ENCODE measurements around the gene KCNT2. TPM values are rescaled to one million over a fixed set of nuclear protein-coding genes. Genes with fewer than 3 reads are reported as not detected.

Gene KCNT2
- total and polyA plus RNA-seq, 10 donors, result 0.04 to 1.2 (median 0.99) TPM

DNA sequence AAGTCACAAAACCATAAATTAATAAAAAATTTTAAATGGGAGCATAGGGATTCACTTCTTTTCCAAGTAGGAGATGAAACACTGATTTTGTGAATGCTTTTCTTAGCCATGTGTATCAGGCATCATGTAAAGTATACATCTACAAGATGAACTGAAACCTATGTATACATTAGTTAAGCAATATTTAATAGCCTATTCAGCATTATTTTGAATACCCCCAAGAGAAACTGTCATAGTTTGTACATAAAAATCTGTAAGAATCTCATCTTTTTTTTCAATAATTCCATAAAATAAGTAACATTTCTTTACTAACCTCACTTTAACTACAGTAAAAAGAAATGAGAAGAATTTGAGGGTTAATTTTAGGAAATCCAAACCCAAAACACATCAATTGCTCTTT, 348.0 kb downstream of the KCNT2 start:
- Histone ChIP-seq H3K4me3 (no peak overlapping the region), H3K36me3 (no peaks in the 10 kb centered on the region), H3K27ac (no peak overlapping the region), H3K4me1 (no peaks in the 10 kb centered on the region), H3K9me3 (peaks cover 0 to 7% (median 0%) of the 10 kb centered on the region in 8 donors), H3K27me3 (replicated peaks in 1 of 7) (no peaks in the 10 kb centered on the region)
- intact Hi-C loops (cut with DNase I; ENCODE audit: low total_unique reads), result no loop called here
- no peak for DNase-seq
- TF ChIP-seq, protein P1, sequence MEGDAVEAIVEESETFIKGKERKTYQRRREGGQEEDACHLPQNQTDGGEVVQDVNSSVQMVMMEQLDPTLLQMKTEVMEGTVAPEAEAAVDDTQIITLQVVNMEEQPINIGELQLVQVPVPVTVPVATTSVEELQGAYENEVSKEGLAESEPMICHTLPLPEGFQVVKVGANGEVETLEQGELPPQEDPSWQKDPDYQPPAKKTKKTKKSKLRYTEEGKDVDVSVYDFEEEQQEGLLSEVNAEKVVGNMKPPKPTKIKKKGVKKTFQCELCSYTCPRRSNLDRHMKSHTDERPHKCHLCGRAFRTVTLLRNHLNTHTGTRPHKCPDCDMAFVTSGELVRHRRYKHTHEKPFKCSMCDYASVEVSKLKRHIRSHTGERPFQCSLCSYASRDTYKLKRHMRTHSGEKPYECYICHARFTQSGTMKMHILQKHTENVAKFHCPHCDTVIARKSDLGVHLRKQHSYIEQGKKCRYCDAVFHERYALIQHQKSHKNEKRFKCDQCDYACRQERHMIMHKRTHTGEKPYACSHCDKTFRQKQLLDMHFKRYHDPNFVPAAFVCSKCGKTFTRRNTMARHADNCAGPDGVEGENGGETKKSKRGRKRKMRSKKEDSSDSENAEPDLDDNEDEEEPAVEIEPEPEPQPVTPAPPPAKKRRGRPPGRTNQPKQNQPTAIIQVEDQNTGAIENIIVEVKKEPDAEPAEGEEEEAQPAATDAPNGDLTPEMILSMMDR (IDR thresholded peaks at IDR 0.05 in 8 of 11, conservative IDR thresholded peaks at IDR 0.05 in 3 of 11), result no peak
- TF ChIP-seq POLR2AphosphoS5 (IDR thresholded peaks at IDR 0.05) (no peak), POLR2A (IDR thresholded peaks at IDR 0.05) (no peak)

DNA sequence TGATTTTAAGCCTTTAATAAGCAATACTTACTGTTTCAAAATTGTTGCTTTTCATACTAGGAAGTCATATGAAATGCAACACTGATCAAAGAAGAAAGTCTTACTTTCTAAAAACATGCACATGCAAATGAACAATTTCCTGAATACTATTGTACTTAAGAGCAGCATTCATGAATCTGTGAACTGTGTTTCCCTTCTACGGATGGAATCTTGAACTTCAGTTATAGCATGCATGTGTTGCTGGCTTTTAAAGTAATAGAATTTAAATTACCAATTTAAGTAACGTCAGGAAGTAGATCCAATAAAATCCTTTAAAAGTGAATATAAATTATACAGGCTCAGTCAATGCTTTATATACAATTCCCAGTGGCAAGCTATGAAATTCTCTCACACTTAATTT, 348.9 kb downstream of the KCNT2 start:
- Histone ChIP-seq H3K27ac (no peak overlapping the region), H3K9me3 (peaks cover 0 to 7% (median 0%) of the 10 kb centered on the region in 8 donors), H3K4me3 (no peak overlapping the region), H3K4me1 (no peaks in the 10 kb centered on the region), H3K27me3 (replicated peaks in 1 of 7) (no peaks in the 10 kb centered on the region), H3K36me3 (no peaks in the 10 kb centered on the region)
- intact Hi-C loops (cut with DNase I; ENCODE audit: low total_unique reads), result no loop called here
- no peak for DNase-seq
- 43 to 54% (median 46%) methylated on average over 2 of the region's 2 CpGs for WGBS, 5 donors
- TF ChIP-seq, protein P1 (IDR thresholded peaks at IDR 0.05 in 8 of 11, conservative IDR thresholded peaks at IDR 0.05 in 3 of 11), result no peak
- TF ChIP-seq POLR2AphosphoS5 (IDR thresholded peaks at IDR 0.05), result no peak
- TF ChIP-seq POLR2A (IDR thresholded peaks at IDR 0.05), result no peak

DNA sequence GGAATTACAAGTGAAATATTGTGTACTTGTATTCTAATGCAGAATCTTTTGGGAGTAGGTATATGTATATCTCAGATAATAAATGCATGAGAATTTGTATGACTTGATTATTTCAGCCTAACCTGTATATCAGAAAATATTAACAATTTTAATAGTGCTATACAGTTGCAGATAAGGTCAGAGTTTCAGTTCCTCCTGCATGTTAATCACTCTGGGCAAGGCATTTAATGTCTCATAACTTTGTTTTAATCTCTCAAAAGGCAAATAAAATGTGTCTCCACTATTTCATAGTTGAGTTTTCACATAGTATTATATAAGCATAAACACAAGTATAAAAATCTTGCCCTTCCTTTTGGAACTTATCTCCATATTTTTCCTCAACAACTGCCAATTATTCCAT, 352.5 kb downstream of the KCNT2 start:
- Histone ChIP-seq H3K4me1 (no peaks in the 10 kb centered on the region), H3K9me3 (no peaks in the 10 kb centered on the region), H3K36me3 (no peaks in the 10 kb centered on the region), H3K4me3 (no peak overlapping the region), H3K27ac (no peak overlapping the region), H3K27me3 (replicated peaks in 1 of 7) (no peaks in the 10 kb centered on the region)
- TF ChIP-seq POLR2A (IDR thresholded peaks at IDR 0.05), result no peak
- TF ChIP-seq, protein P1 (IDR thresholded peaks at IDR 0.05 in 8 of 11, conservative IDR thresholded peaks at IDR 0.05 in 3 of 11), result no peak
- TF ChIP-seq POLR2AphosphoS5 (IDR thresholded peaks at IDR 0.05), result no peak
- intact Hi-C loops (cut with DNase I; ENCODE audit: low total_unique reads), result no loop called here
- DNase-seq, result no peak

DNA sequence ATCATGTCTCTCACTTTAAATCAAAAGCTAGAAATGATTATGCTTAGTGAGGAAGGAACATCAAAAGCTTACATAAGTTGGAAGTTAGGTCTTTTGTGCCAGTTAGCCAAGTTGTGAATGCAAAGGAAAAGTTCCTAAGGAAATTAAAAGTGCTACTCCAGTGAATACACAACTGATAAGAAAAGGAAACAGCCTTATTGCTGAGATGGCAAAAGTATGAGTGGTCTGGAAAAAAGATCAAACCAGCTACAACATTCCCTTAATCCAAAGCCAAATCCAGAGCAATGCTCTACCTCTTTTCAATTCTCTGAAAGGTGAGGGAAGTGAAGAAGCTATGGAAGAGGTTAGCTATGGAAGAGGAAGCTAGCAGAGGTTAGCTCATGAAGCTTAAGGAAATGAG, 378.7 kb downstream of the KCNT2 start:
- Histone ChIP-seq H3K4me1 (no peaks in the 10 kb centered on the region), H3K27ac (no peak overlapping the region), H3K9me3 (no peaks in the 10 kb centered on the region), H3K36me3 (no peaks in the 10 kb centered on the region), H3K4me3 (no peak overlapping the region), H3K27me3 (replicated peaks in 1 of 7) (no peaks in the 10 kb centered on the region)
- DNase-seq, result no peak
- TF ChIP-seq POLR2AphosphoS5 (IDR thresholded peaks at IDR 0.05) (no peak), POLR2A (IDR thresholded peaks at IDR 0.05) (no peak)
- TF ChIP-seq, protein P1 (IDR thresholded peaks at IDR 0.05 in 8 of 11, conservative IDR thresholded peaks at IDR 0.05 in 3 of 11), result no peak
- intact Hi-C loops (cut with DNase I; ENCODE audit: low total_unique reads), result no loop called here

All from spleen (tissue), 11 donors.